ENCODE measurements around the gene CCDC122. TPM values are rescaled to one million over a fixed set of nuclear protein-coding genes. Genes with fewer than 3 reads are reported as not detected.

CCDC122 gene
- total RNA-seq, 1 donor from 2014 or later: 7.4 TPM

- TF ChIP-seq, protein P1, sequence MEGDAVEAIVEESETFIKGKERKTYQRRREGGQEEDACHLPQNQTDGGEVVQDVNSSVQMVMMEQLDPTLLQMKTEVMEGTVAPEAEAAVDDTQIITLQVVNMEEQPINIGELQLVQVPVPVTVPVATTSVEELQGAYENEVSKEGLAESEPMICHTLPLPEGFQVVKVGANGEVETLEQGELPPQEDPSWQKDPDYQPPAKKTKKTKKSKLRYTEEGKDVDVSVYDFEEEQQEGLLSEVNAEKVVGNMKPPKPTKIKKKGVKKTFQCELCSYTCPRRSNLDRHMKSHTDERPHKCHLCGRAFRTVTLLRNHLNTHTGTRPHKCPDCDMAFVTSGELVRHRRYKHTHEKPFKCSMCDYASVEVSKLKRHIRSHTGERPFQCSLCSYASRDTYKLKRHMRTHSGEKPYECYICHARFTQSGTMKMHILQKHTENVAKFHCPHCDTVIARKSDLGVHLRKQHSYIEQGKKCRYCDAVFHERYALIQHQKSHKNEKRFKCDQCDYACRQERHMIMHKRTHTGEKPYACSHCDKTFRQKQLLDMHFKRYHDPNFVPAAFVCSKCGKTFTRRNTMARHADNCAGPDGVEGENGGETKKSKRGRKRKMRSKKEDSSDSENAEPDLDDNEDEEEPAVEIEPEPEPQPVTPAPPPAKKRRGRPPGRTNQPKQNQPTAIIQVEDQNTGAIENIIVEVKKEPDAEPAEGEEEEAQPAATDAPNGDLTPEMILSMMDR (IDR thresholded peaks at IDR 0.05; ENCODE audit: insufficient read depth, low read length, poor library complexity, severe bottlenecking): no peak
- Histone ChIP-seq H3K27me3 (ENCODE audit: control insufficient read depth, insufficient read depth, low read length) (no peaks in the 10 kb centered on the region), H3K4me3 (ENCODE audit: low read depth, low read length) (no peak overlapping the region), H3K36me3 (ENCODE audit: control insufficient read depth, insufficient read depth, low read length) (no peaks in the 10 kb centered on the region)
- no peak for DNase-seq (ENCODE audit: low read depth)
These were observed 80.3 kb downstream of the CCDC122 start for GRCh38 chr13:43799191-43799590.

DNA sequence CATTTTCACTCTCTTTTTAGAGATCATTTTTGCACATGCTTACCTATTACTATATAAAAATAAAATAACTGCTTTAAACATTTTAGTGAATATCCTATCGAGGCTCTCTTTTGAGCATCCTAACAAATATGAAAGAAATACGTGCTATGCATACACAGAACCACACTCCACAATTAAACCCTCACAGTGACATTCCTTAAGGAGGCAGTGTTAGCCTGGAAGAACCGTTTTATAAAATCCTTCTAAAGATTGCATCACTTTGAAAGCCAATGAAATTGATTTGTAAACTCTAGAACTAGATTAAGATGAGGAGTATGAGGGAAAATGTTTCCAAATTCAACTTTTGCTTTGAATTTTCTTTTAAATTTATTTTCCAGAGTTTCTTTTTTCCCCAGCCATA, 81.7 kb downstream of the CCDC122 start:
- DNase-seq (ENCODE audit: low read depth): no peak
- H3K4me3 ChIP-seq (ENCODE audit: low read depth, low read length): no peak overlapping the region
- H3K27me3 ChIP-seq (ENCODE audit: control insufficient read depth, insufficient read depth, low read length): no peaks in the 10 kb centered on the region
- TF ChIP-seq, protein P1 (IDR thresholded peaks at IDR 0.05; ENCODE audit: insufficient read depth, low read length, poor library complexity, severe bottlenecking): no peak
- no peaks in the 10 kb centered on the region for H3K36me3 ChIP-seq (ENCODE audit: control insufficient read depth, insufficient read depth, low read length)

- TF ChIP-seq, protein P1 (IDR thresholded peaks at IDR 0.05; ENCODE audit: insufficient read depth, low read length, poor library complexity, severe bottlenecking): no peak
- no peaks in the 10 kb centered on the region for H3K36me3 ChIP-seq (ENCODE audit: control insufficient read depth, insufficient read depth, low read length)
- no peak overlapping the region for H3K4me3 ChIP-seq (ENCODE audit: low read depth, low read length)
- no peak for DNase-seq (ENCODE audit: low read depth)
- H3K27me3 ChIP-seq (ENCODE audit: control insufficient read depth, insufficient read depth, low read length): no peaks in the 10 kb centered on the region
These were observed 82.4 kb downstream of the CCDC122 start for GRCh38 chr13:43797159-43797558.

GRCh38 chr13:43794416-43794815, 85.1 kb downstream of the CCDC122 start:
- no peak for DNase-seq (ENCODE audit: low read depth)
- no peaks in the 10 kb centered on the region for H3K27me3 ChIP-seq (ENCODE audit: control insufficient read depth, insufficient read depth, low read length)
- H3K4me3 ChIP-seq (ENCODE audit: low read depth, low read length): no peak overlapping the region
- TF ChIP-seq, protein P1 (IDR thresholded peaks at IDR 0.05; ENCODE audit: insufficient read depth, low read length, poor library complexity, severe bottlenecking): no peak
- no peaks in the 10 kb centered on the region for H3K36me3 ChIP-seq (ENCODE audit: control insufficient read depth, insufficient read depth, low read length)

GRCh38 chr13:43792076-43792881, 87.3 kb downstream of the CCDC122 start:
- TF ChIP-seq, protein P1 (IDR thresholded peaks at IDR 0.05; ENCODE audit: insufficient read depth, low read length, poor library complexity, severe bottlenecking): no peak
- H3K27me3 ChIP-seq (ENCODE audit: control insufficient read depth, insufficient read depth, low read length): no peaks in the 10 kb centered on the region
- no peak for DNase-seq (ENCODE audit: low read depth)
- H3K4me3 ChIP-seq (ENCODE audit: low read depth, low read length): no peak overlapping the region
- no peaks in the 10 kb centered on the region for H3K36me3 ChIP-seq (ENCODE audit: control insufficient read depth, insufficient read depth, low read length)

DNA sequence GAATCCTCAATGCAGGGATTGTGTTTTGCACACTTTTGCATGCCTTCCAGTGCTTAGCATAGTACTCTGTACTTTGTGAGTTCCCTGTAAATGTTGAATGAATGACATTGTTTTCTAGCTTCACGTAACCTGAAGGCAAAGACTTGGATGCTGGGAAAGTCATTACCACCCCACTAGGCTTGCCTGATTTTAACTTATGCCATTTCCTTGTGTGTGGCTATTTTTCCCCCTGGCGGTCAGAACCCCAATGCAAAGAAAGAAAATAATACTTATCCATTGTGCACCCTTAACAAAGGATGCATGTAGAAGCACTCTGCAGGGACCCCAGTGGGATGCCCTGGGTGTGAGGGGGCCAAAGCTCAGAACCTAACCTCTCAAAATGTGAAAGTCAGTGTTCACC, 91.5 kb downstream of the CCDC122 start:
- no peaks in the 10 kb centered on the region for H3K27me3 ChIP-seq (ENCODE audit: control insufficient read depth, insufficient read depth, low read length)
- no peaks in the 10 kb centered on the region for H3K36me3 ChIP-seq (ENCODE audit: control insufficient read depth, insufficient read depth, low read length)
- TF ChIP-seq, protein P1 (IDR thresholded peaks at IDR 0.05; ENCODE audit: insufficient read depth, low read length, poor library complexity, severe bottlenecking): peak; percentile 45
- H3K4me3 ChIP-seq (ENCODE audit: low read depth, low read length): no peak overlapping the region
- no peak for DNase-seq (ENCODE audit: low read depth)
